ENCODE measurements around the gene AVPR2.

Gene AVPR2

GRCh38 chrX:153935326-153935851, 30.9 kb downstream of the AVPR2 start:
- no peak for TF ChIP-seq CTCF (IDR thresholded peaks at IDR 0.05; ENCODE audit: insufficient read depth, low read depth, low read length, missing control alignments)
- peak overlapping the region; percentile 59 for H3K4me3 ChIP-seq (ENCODE audit: low read depth, low read length)
- no peak for DNase-seq (ENCODE audit: low read depth)

GRCh38 chrX:153937056-153937455, 32.6 kb downstream of the AVPR2 start:
- no peak overlapping the region for H3K4me3 ChIP-seq (ENCODE audit: low read depth, low read length)
- TF ChIP-seq CTCF (IDR thresholded peaks at IDR 0.05; ENCODE audit: insufficient read depth, low read depth, low read length, missing control alignments), result no peak
- DNase-seq (ENCODE audit: low read depth), result no peak

- DNase-seq (ENCODE audit: low read depth), result no peak
- TF ChIP-seq CTCF (IDR thresholded peaks at IDR 0.05; ENCODE audit: insufficient read depth, low read depth, low read length, missing control alignments), result no peak
Observed at GRCh38 chrX:153938226-153938786, 33.8 kb downstream of the AVPR2 start.

GRCh38 chrX:153939573-153939972, 35.1 kb downstream of the AVPR2 start:
- no peak overlapping the region for H3K4me3 ChIP-seq (ENCODE audit: low read depth, low read length)
- no peak for TF ChIP-seq CTCF (IDR thresholded peaks at IDR 0.05; ENCODE audit: insufficient read depth, low read depth, low read length, missing control alignments)
- DNase-seq (ENCODE audit: low read depth), result no peak

More at GRCh38 chrX:153938226-153938786, 33.8 kb downstream of the AVPR2 start:
- H3K4me3 ChIP-seq (ENCODE audit: low read depth, low read length), result no peak overlapping the region

- H3K4me3 ChIP-seq (ENCODE audit: low read depth, low read length), result no peak overlapping the region
- no peak for TF ChIP-seq CTCF (IDR thresholded peaks at IDR 0.05; ENCODE audit: insufficient read depth, low read depth, low read length, missing control alignments)
- no peak for DNase-seq (ENCODE audit: low read depth)
Observed at GRCh38 chrX:153941336-153942252, 37.1 kb downstream of the AVPR2 start.

- no peak for DNase-seq (ENCODE audit: low read depth)
- H3K4me3 ChIP-seq (ENCODE audit: low read depth, low read length), result peak within 1 kb of the TSS; percentile 29
- no peak for TF ChIP-seq CTCF (IDR thresholded peaks at IDR 0.05; ENCODE audit: insufficient read depth, low read depth, low read length, missing control alignments)
Observed at GRCh38 chrX:153944140-153944799, 39.8 kb downstream of the AVPR2 start, which contains the start of gene RENBP. RENBP (minus strand) TSS chrX:153944643; CDS start chrX:153944610, 33 bp downstream.
